ENCODE measurements around the gene INO80E.
"Not testable (repeated sequence)": the region's sequence is repeated elsewhere in the genome, so short reads cannot be mapped to it uniquely, and the experiment has no call there.

INO80E gene, protein sequence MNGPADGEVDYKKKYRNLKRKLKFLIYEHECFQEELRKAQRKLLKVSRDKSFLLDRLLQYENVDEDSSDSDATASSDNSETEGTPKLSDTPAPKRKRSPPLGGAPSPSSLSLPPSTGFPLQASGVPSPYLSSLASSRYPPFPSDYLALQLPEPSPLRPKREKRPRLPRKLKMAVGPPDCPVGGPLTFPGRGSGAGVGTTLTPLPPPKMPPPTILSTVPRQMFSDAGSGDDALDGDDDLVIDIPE

DNA sequence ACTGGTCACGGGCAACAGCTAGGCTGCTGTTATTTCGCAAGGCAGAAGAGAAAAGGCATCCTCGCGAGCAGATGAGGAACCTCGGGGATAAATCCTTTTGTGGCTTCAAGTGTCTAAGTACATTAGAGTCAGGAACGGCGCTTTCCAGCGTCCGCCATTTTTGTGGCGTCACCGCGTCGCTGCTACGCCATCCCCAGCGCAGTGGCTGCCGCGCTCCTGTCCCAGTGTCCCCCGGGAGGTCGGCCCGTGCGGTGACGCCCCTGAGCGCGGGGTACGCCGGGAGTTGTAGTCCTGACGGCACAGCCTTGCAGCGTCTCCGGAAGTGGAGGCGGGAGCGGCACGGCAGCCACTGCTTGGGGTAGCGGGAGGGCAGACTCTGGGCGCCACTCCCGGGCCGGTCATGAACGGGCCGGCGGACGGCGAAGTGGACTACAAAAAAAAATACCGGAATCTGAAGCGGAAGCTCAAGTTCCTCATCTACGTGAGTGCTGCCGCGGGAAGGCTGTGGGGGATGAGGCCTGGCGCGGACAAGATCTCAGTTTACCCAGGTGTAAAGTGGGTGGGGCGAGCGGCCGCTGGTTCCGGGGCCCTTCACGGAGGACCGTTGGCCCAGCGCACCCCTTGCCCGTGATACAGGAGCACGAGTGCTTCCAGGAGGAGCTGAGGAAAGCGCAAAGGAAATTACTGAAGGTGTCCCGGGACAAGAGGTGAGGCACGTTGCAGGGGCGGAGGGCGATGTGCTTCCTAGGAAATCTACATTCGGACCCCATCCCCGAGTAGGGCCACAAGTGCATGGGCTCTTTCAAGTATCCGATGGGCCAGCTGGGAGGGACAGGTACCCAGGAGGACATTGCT is at the start of gene INO80E:
TSS of gene INO80E (plus strand) at position 331 of the 855 bp plus-strand sequence. CDS start at position 401, 70 bp downstream.
- DNase-seq (ENCODE audit: low spot score): peak; percentile 98

DNA sequence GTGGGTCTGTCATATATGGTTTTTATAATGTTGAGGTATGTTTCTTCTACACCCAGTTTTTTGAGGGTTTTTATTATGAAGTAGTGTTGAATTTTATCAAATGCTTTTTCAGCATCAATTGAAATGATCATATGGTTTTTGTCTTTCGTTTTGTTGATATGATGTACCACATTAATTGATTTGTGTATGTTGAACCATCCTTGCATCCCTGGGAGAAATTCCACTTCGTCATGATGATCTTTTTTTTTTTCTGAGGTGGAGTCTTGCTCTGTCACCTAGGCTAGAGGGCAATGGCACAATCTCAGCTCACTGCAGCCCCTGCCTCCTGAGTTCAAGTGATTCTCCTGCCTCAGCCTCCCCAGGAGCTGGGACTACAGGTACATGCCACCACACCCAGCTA is 48.1 kb upstream of the INO80E start:
- DNase-seq (ENCODE audit: low spot score): no peak

DNA sequence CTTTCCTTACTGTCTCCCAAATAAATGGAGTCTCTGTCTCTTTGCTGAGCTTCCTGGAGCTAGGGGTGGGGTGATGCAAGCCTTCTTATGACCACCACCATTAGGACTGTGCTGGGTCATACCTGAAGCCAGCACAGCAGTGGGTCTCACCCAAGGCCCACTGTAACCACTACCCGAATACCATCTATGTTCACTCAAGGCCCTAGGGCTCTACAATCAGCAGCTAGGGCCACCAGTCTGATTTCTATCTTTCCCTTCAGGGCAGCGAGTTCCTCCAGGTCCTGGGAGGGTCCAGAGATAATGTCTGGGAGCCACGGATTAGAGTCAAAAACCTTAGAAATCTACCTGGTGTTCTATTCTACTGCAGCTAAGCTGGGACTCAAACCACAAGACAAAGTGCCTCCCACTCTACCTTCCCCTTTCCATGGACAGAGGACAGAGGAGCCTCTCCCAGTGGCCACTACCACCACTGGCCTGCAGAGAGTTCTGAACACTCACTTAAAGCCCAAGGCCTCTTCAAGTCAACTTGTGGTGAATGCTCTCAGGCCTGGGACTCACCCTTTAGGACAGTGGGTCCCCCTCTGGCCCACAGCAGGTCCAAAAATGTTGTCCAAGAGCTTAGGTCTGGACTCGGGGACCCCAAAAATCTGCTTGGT is 45.1 kb upstream of the INO80E start:
- DNase-seq (ENCODE audit: low spot score): no peak

DNA sequence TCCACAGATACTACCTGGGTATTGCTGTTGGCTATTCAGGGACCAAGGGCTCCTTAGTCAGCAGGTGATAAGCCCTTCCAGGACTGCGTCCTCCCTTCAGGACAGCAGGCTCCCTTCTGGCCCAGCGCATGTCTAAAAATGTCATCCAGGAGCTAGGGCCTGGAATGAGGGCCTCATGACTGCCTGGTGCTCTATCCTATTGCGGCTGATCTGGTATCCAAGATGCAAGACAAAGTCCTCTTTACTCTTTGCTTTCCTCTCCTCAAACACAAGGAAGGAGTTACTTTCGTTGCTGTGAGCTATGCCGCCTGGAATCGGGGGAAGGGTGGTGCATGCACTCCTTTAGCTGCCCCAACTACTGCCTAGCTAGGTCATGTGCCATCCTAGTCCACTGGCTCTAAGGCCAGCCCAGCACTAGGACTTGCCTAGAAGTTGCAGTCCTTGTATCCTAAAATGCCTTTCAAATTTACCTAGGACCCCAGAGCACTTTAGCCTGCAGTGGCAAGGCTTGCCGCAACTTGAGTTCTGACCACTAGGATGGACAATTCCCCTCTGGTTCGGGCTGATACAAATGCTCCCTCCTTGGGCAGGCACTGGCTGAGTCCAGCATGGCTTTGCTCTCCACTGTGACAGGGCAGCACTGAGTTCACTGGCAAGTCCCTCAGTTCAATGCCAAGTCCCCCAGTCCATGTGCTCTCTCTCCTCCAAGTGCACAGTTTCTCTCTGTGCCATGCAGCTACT is 44.2 kb upstream of the INO80E start:
- no peak for DNase-seq (ENCODE audit: low spot score)

DNA sequence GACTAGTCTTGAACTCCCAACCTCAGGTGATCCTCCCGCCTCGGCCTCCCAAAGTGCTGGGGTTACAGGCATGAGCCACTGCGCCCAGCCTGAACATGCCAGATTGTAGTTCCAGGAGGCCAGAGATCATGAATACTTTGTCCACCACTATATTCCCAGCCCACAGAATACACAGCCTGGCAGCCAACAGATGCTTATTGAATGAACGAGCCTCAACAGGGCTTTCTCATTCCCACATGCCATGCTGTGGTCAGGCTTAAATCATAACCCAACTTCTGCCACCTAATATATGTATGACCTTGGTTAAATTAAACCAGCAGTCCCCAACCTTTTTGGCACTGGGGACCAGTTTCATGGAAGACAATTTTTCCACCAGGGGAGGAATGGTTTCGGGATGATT is 37.3 kb upstream of the INO80E start:
- DNase-seq (ENCODE audit: low spot score): no peak

DNA sequence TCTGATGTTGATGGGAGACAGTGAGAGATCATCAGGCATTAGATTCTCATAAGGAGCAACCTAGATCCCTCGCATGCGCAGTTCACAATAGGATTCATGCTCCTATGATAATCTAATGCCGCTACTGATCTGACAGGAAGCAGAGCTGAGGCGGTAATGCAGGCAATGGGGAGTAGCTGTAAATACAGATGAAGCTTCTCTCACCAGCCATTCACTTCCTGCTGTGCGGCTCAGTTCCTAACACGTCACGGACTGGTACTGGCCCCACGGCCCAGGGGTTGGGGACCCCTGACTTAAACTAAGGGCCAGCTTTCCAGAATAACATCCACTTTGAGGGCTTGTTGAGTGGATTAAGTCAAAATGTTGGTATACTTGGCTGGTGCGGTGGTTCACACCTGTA is 36.7 kb upstream of the INO80E start:
- DNase-seq (ENCODE audit: low spot score): no peak

DNA sequence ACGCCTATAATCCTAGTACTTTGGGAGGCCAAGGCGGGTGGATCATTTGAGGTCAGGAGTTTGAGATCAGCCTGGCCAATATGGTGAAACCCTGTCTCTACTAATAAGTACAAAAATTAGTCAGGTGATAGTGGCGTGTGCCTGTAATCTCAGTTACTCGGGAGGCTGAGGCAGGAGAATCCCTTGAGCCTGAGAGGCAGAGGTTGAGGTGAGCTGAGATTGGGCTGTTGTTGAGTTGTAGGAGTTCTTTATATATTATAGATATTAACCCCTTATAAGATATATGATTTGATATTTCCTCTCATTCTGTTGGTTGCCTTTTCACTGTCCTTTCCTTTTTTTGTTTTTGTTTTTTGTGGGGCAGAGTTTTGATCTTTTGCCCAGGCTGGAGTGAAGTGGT is 36.2 kb upstream of the INO80E start:
- not testable (repeated sequence) for DNase-seq (ENCODE audit: low spot score)

DNA sequence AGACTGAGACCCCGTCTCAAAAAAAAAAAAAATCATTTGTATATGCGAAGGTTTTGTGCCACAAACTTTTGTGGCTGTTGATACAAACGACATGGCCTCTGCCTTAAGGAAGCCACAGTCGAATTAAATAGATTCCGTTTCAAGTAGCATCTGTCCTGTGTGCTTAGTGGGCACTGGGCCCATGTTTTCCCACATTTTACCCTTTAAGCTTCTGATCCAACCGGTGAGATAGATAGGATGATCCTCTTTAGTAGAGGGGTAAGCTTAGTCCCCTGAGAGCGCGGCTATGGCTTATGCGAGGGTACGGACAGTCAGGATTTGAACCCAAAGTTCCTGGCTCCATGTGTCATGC is 34.9 kb upstream of the INO80E start:
- peak; percentile 76 for DNase-seq (ENCODE audit: low spot score)

DNA sequence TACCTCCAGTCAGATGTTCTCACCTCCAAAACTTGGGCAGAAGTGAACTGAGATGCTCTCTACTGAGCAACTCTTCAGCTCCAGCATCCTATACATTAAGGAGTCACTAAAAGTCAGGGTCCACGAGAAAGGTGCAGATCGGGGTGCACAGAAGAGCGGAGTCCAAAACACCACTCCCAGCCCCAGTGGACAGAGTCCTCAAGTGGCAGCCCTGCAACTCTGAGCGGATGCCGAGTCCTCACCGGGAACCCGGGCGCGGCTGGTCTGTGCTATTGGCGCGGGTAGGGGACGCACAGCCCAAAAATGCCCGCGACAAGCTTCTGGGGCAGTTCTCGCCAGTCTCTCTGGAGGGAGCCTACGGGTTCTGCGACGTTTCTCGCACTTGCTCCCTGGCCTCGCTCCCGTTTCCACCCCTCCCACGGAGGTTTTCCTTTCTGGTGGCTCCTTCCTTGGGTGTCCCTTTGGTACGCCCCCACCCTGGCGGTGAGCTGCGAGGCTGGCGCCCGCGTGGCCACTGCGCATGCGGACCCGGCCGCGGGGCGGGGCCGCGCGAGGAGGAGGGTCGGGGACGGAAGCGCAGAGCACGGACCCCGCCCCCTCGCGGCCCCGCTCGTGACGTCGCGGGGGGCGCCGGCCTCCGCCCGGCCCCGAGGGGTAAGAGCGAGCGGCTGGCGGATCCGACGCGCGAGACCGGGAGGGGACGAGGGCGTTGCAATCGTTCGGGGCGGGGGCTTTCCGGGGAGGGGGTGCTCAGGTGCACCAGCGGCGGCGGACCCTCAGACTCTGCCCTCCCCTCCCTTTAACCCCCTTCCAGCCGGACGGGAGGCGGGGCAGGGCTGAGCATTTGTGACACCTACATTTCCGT is 34.3 kb upstream of the INO80E start, which contains the start of gene TMEM219:
TSS of gene TMEM219 (plus strand) at position 601 of the 865 bp plus-strand sequence. CDS start 1,065 bp downstream, outside the sequence.
- peak; percentile 98 for DNase-seq (ENCODE audit: low spot score)

DNA sequence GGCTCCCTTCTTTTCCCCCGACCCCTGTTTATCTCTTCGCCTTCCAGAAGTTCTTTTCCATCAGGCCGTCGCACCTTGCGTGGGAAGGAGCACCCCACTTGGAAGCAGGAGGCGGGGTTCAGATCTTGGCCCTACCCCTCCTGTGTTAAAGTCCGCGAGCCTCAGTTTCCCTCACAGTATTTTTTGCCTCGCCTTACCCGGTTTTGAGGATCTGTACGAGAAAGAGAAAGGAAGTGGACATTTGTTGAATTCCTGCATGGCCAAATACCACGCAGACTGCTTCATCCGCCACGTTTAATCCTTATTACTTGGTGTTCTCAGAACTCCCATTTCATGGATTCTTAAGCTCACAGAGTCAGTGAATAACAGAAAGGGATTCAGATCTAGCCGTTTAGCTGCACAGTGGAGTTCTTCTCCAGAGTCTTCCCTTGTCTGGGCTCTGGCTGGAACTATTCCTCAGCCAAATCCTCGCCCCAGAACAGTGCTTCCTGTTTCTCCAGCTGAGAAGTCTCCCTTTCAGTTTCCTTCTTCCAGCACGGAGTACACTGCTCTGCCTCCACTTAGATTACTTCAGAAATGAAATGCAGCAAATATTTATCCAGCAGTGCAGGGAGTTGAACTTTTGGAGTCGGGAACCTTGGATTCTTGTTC is 33.6 kb upstream of the INO80E start:
- no peak for DNase-seq (ENCODE audit: low spot score)

DNA sequence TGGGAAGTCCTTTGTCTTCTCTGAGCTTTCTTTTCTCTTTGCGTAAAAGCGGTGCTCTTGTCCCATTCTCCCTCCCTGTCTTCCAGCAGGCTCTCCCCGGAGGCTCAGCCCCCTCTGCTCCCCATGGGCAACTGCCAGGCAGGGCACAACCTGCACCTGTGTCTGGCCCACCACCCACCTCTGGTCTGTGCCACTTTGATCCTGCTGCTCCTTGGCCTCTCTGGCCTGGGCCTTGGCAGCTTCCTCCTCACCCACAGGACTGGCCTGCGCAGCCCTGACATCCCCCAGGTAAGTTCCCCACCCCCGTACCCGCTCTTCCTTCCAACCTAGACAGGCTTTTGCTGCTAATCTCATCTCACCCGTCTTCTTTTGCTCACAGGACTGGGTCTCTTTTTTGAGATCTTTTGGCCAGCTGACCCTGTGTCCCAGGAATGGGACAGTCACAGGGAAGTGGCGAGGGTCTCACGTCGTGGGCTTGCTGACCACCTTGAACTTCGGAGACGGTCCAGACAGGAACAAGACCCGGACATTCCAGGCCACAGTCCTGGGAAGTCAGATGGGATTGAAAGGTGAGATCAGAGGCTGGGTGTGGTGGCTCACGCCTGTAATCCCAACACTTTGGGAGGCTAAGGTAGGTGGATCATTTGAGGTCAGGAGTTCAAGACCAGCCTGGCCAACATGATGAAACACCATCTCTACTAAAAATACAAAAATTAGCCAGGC is 32.9 kb upstream of the INO80E start:
- no peak for DNase-seq (ENCODE audit: low spot score)

DNA sequence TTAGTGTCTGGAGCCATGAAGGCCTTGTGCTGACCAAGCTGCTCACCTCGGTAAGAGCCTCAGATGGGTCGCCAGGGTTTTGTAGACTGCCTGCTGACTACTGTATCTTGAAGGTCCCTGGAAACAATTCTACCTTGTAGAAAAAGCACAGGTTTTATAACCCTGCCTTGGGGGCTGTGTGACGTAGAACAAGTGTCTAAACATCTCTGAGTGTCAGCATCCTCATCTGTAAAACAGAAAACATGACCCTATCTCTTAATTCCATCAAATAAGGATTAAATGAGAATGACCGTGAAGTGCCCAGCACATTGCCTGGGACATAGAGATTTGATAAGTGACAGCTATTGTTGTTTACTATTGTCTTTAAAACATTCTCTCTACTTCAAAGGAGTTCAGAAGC is 27.8 kb upstream of the INO80E start:
- DNase-seq (ENCODE audit: low spot score): no peak

DNA sequence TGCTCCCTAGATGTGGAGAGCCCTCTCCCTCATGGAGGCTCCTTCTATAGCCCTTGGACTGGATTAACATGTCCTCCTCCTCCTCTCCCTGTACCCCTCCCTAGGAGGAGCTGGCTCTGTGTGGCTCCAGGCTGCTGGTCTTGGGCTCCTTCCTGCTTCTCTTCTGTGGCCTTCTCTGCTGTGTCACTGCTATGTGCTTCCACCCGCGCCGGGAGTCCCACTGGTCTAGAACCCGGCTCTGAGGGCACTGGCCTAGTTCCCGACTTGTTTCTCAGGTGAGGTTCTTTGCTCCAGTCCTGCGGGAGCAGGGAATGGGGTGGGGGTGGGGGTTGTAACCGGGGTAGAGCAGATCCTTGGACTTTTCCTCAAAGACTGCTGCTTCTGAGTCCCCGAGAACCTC is 24.7 kb upstream of the INO80E start:
- no peak for DNase-seq (ENCODE audit: low spot score)

DNA sequence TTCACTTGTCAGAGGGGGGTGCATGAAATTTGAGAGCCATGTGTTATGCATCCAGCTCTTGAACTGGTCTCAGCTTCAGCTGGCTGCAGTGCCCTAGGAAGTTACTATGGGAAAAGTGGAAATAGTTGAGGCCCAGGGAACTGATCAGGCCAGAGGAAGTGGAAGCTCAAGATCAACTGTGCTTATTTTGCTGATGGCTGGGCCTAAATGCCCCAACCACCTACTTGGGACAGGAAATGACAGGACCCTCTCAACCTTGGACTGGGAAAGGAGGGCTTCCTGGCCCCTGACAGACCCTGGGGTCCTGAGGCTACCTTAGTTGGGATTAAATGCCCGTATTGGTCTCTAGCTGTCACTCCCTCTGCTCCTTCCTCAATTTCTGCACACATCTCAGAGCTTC is 23.5 kb upstream of the INO80E start:
- DNase-seq (ENCODE audit: low spot score): no peak

DNA sequence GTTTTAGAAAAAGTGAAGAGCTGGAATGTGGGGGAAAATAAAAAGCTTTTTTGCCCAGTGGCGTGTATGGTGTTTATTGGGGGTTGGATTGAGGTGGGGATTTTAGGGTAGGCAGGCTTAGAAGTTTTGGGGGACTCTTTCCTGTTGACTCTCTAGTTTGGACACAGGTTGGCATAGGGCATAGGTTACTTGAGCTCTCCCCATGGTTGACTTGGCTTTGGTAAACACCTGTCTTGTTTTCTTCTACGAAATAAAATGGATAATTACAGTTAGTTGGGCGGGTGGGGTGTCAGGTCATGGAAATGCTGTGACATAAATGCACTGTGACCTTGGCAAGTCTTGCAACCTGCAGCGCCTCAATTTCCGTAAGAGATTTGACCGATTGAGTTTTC is 23.1 kb upstream of the INO80E start:
- no peak for DNase-seq (ENCODE audit: low spot score)

DNA sequence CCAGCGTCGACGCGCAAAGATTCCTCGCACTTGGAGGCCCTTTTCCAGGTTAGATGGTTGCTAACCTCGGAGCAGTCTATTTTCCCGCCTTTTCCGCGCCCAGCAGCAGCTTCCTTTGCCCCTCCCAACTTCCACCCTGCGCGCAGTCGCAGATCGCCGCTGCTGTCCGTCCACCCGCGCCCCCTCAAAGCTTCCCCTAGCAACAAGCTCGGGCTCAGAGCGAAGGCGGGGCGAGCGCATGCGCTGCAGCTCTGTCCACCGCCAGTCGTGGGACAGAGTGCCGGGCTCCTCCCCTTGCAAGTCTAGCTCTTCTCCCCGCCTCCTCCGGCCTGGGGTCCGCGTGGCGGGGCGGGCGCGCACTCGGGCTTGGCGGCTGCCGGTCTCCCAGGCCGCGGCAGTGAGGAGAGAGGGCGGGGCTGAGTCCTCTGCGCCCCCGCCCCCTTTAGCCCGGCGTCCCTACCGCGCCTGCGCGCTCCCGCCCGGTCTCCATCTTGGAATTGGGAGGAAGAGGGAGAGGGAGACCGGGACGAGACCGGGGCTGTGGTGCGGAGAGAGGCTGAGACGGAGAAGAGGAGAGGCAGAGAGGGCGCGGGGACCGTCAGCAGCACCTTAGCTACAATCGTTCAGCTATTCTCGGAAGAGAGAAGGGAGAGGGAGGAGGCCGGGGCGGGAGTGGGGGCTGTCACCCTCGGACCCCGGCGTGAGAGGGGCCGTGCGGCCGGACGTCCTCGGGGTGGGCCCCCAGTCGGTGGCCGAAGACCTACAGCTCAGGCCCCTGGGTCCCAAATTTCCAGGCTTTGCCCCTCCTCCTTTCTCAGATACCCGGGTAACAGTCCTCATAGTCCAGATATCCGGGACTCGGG is 22.4 kb upstream of the INO80E start, which contains the start of gene TAOK2:
TSS of gene TAOK2 (plus strand) at position 485 of the 863 bp plus-strand sequence. CDS start 3,905 bp downstream, outside the sequence.
- peak; percentile 98 for DNase-seq (ENCODE audit: low spot score)

DNA sequence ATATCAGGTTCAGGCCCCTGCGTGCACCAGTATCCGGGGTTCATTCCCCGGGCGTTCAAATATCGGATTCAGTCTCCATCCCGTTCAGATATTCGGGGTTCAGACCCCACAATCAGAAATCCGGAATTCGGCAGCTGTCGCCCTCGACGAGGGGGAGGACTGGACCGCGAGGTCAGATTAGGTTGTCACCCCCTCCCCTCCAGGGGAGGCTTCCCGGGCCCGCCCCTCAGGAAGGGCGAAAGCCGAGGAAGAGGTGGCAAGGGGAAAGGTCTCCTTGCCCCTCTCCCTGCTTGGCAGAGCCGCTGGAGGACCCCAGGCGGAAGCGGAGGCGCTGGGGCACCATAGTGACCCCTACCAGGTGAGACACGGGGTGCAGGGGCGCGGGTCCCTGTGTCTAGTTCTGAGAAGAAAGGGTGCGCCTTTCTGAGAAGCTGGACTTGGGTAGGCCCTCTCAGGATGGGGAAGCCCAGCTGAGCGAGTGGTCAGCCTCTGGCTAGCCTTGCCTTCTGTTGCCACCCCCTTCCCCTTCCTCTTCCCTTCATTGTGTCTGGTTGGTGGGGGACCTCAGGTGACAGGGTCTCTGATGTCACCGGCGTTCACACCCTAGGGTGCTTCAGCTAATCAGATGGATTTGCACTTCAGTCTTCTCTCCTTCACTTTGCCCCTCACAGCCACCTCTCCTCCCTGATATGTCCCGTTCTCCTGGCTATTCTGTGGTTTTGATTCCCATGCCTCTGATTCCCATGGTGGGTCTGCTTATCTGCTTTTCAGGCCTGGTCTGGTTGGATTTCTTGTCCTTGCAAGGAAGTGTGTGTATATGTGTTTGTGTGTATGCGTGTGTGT is 21.5 kb upstream of the INO80E start:
- no peak for DNase-seq (ENCODE audit: low spot score)

DNA sequence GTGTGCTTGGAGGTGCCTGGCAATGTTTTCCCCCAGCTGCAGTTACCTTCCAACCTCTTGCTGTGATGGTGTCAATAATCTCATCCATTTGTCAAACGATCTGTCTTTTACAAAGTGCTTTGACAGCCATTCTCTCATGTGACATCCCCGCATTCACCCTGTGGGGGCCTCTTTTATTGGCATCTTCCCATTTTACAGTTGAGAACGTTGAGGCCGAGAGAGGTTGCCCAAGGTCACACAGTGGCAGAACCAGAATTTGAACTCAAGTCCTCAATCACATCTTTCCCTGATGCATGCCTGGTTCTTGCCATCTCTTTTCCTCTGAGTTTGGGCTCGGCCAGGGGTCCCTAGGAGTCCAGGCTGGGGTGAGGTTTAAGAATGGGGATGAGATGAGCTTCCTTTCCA is 20.9 kb upstream of the INO80E start:
- no peak for DNase-seq (ENCODE audit: low spot score)

Measured in D341Med (cell line).